ENCODE data around the gene RAPGEF4. TPM values are rescaled to one million over a fixed set of nuclear protein-coding genes. Genes with fewer than 3 reads are reported as not detected.
"Not testable (repeated sequence)": the region's sequence is repeated elsewhere in the genome, so short reads cannot be mapped to it uniquely, and the experiment has no call there.

The RAPGEF4 gene
- total RNA-seq, 4 donors from 2014 or later: 1.4 to 5.5 (median 1.8) TPM

DNA sequence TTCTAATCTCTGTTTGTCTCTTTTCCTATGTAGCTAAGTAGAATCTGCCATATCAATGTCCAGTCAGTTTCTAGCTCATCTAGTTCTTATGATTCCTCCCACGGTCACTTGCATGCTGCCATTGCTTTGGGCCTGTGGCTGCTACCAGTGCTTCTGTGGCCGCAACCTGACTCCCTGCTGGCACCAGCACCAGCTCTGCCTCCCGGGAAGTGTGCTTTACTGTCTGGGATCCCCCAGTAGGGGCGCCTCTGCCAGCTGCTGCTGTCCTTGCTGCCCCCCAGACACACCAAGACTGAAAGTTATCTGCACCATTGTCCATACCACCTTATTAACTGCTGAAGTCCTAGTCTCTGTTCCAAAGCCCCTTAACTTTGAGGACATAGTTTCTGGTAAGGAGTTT is 56.3 kb downstream of the RAPGEF4 start:
- ATAC-seq: no peak
- Histone ChIP-seq H3K27ac (no peak overlapping the region), H3K4me3 (no peak overlapping the region), H3K27me3 (no peaks in the 10 kb centered on the region), H3K9me3 (no peaks in the 10 kb centered on the region), H3K36me3 (no peaks in the 10 kb centered on the region), H3K4me1 (no peaks in the 10 kb centered on the region)
- DNase-seq: no peak
- in situ Hi-C loops (cut with MboI; ENCODE audit: low sequenced_read_pairs in 4 of 4) (no loop called here), intact Hi-C loops (cut with DNase I; ENCODE audit: low total_unique reads) (no loop called here)
- TF ChIP-seq POLR2A (IDR thresholded peaks at IDR 0.05): no peak
- TF ChIP-seq, protein P1, sequence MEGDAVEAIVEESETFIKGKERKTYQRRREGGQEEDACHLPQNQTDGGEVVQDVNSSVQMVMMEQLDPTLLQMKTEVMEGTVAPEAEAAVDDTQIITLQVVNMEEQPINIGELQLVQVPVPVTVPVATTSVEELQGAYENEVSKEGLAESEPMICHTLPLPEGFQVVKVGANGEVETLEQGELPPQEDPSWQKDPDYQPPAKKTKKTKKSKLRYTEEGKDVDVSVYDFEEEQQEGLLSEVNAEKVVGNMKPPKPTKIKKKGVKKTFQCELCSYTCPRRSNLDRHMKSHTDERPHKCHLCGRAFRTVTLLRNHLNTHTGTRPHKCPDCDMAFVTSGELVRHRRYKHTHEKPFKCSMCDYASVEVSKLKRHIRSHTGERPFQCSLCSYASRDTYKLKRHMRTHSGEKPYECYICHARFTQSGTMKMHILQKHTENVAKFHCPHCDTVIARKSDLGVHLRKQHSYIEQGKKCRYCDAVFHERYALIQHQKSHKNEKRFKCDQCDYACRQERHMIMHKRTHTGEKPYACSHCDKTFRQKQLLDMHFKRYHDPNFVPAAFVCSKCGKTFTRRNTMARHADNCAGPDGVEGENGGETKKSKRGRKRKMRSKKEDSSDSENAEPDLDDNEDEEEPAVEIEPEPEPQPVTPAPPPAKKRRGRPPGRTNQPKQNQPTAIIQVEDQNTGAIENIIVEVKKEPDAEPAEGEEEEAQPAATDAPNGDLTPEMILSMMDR (IDR thresholded peaks at IDR 0.05 in 4 of 5, conservative IDR thresholded peaks at IDR 0.05 in 1 of 5): no peak

DNA sequence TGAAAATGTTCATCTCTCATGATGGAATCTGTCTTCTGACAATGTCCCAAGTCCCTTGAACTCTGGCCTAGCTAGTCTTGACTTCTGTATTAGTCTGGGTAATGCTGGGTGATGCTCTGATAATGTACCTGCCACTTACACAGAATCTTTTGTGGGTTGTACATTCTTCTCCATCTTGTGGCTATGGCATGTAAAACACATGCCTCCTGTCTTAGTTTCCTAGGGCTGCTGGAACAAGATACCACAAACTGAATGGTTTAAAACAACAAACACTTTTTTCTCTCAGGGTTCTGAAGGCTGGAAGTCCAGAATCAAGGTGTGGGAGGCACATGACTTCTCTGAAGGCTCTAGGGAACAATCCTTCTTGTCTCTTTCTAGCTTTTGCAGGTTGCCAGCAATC is 57.1 kb downstream of the RAPGEF4 start:
- in situ Hi-C loops (cut with MboI; ENCODE audit: low sequenced_read_pairs in 4 of 4) (no loop called here), intact Hi-C loops (cut with DNase I; ENCODE audit: low total_unique reads) (no loop called here)
- no peaks in the 10 kb centered on the region for H3K9me3 ChIP-seq
- no peak overlapping the region for H3K27ac ChIP-seq
- H3K36me3 ChIP-seq: no peaks in the 10 kb centered on the region
- H3K4me1 ChIP-seq: no peaks in the 10 kb centered on the region
- no peak overlapping the region for H3K4me3 ChIP-seq
- DNase-seq: no peak
- no peak for ATAC-seq
- H3K27me3 ChIP-seq: no peaks in the 10 kb centered on the region
- TF ChIP-seq, protein P1 (IDR thresholded peaks at IDR 0.05 in 4 of 5, conservative IDR thresholded peaks at IDR 0.05 in 1 of 5): no peak
- TF ChIP-seq POLR2A (IDR thresholded peaks at IDR 0.05): no peak

- H3K27ac ChIP-seq; H3K4me1 ChIP-seq; H3K36me3 ChIP-seq; intact Hi-C loops (cut with DNase I; ENCODE audit: low total_unique reads); DNase-seq; H3K9me3 ChIP-seq; H3K27me3 ChIP-seq; ATAC-seq; H3K4me3 ChIP-seq: not testable (repeated sequence)
- in situ Hi-C loops (cut with MboI; ENCODE audit: low sequenced_read_pairs in 4 of 4): loop anchor here (10.0 to 25.0 kb wide), 3 partner anchors 131 to 409 kb away; no protein-coding TSS in a partner anchor
These were observed 67.7 kb downstream of the RAPGEF4 start for GRCh38 chr2:172803308-172803707.

DNA sequence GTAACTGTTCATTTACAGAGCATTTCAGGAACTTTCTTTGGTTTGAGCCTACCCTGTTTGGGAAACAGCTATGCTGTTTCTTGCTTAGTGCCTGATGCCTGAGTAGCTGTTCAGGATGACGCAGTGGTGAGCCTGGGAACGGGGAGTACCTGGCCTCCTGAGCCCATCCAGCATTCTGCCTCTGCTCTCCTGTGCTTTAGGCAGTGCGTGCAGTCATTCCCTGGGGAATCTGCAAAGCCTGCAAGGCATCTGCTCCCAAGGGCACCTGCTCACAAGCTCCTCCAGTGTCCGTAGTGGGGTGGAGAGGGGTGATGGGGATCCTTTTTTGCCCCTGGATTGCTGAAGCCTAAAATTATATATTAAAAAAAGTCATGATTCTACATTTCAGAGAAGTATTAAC is 68.8 kb downstream of the RAPGEF4 start:
- H3K27ac ChIP-seq: no peak overlapping the region
- no peaks in the 10 kb centered on the region for H3K4me1 ChIP-seq
- no peak for DNase-seq
- no peak for TF ChIP-seq POLR2A (IDR thresholded peaks at IDR 0.05)
- TF ChIP-seq, protein P1 (IDR thresholded peaks at IDR 0.05 in 4 of 5, conservative IDR thresholded peaks at IDR 0.05 in 1 of 5): no peak
- in situ Hi-C loops (cut with MboI; ENCODE audit: low sequenced_read_pairs in 4 of 4) (loop anchor here (10.0 to 25.0 kb wide), 3 partner anchors 130 to 408 kb away; no protein-coding TSS in a partner anchor), intact Hi-C loops (cut with DNase I; ENCODE audit: low total_unique reads) (no loop called here)
- no peaks in the 10 kb centered on the region for H3K27me3 ChIP-seq
- ATAC-seq: no peak
- H3K9me3 ChIP-seq: no peaks in the 10 kb centered on the region
- no peak overlapping the region for H3K4me3 ChIP-seq
- H3K36me3 ChIP-seq: no peaks in the 10 kb centered on the region

- intact Hi-C loops (cut with DNase I; ENCODE audit: low total_unique reads) (loop anchor here (2.0 kb wide), 1 partner anchor 126 kb away; no protein-coding TSS in a partner anchor), in situ Hi-C loops (cut with MboI; ENCODE audit: low sequenced_read_pairs in 4 of 4) (loop anchor here (5.0 to 25.0 kb wide), 4 partner anchors 126 to 406 kb away; no protein-coding TSS in a partner anchor)
- H3K9me3 ChIP-seq: no peaks in the 10 kb centered on the region
- ATAC-seq (peak; percentile 45 to 56), DNase-seq (no peak)
- no peaks in the 10 kb centered on the region for H3K27me3 ChIP-seq
- H3K4me1 ChIP-seq: no peaks in the 10 kb centered on the region
- H3K27ac ChIP-seq: no peak overlapping the region
- no peaks in the 10 kb centered on the region for H3K36me3 ChIP-seq
- TF ChIP-seq, protein P1 (IDR thresholded peaks at IDR 0.05 in 4 of 5, conservative IDR thresholded peaks at IDR 0.05 in 1 of 5): peak; percentile 47 to 80 (median 62)
- no peak for TF ChIP-seq POLR2A (IDR thresholded peaks at IDR 0.05)
- no peak overlapping the region for H3K4me3 ChIP-seq
These were observed 70.8 kb downstream of the RAPGEF4 start for GRCh38 chr2:172806493-172806892.
